ENCODE data around the gene ASB10.

GRCh38 chr7:151235091-151235787, 48.2 kb upstream of the ASB10 start:
- TF ChIP-seq CTCF (IDR thresholded peaks at IDR 0.05): no peak
- TF ChIP-seq POLR2A (IDR thresholded peaks at IDR 0.05): no peak
